Trophoblast cell (in vitro differentiated cells and primary cell): ENCODE results near the gene EFCAB13.
"Not testable (repeated sequence)": the region's sequence is repeated elsewhere in the genome, so short reads cannot be mapped to it uniquely, and the experiment has no call there.

Source experiments
- DNase-seq, 2 donors: peaks; one replicate each; pipeline ENCODE4 v3.0.0-alpha.2; 2016
- H2AFZ ChIP-seq: 2 replicates; pipeline ENCODE4 v1.6.1; 2013; ENCODE audit warnings: low read length, moderate library complexity, mild to moderate bottlenecking; ENCODE audit not compliant: insufficient read depth, poor library complexity
- H2AK5ac ChIP-seq: 2 replicates; pipeline ENCODE4 v1.6.1; 2013; ENCODE audit warnings: mild to moderate bottlenecking, low read length
- H2BK120ac ChIP-seq: 2 replicates; pipeline ENCODE4 v1.6.1; 2013; ENCODE audit warnings: low read length, mild to moderate bottlenecking, moderate library complexity; ENCODE audit not compliant: insufficient read depth, poor library complexity
- H2BK12ac ChIP-seq: 2 replicates; pipeline ENCODE4 v1.6.1; 2013; ENCODE audit warnings: mild to moderate bottlenecking, low read length, moderate library complexity
- H2BK5ac ChIP-seq: 2 replicates; pipeline ENCODE4 v1.6.1; 2013; ENCODE audit warnings: low read length, low read depth, moderate library complexity, mild to moderate bottlenecking; ENCODE audit not compliant: poor library complexity
- H3K14ac ChIP-seq: 2 replicates; pipeline ENCODE4 v1.6.1; 2013; ENCODE audit warnings: mild to moderate bottlenecking, low read length
- H3K18ac ChIP-seq: 2 replicates; pipeline ENCODE4 v1.6.1; 2013; ENCODE audit warnings: mild to moderate bottlenecking, low read length
- H3K23ac ChIP-seq: 2 replicates; pipeline ENCODE4 v1.6.1; 2013; ENCODE audit warnings: low read length
- H3K27ac ChIP-seq: 2 replicates; pipeline ENCODE4 v1.5.1; 2013; ENCODE audit warnings: low read depth, mild to moderate bottlenecking, inconsistent platforms, low read length, moderate library complexity
- H3K27me3 ChIP-seq: 2 replicates; pipeline ENCODE4 v1.6.1; 2013; ENCODE audit warnings: inconsistent platforms, mild to moderate bottlenecking, low read length, moderate library complexity; ENCODE audit not compliant: insufficient read depth
- H3K36me3 ChIP-seq, 2 experiments: 1 replicate in 1 of 2; 2 replicates in 1 of 2; pipeline ENCODE4 v1.6.1; 2013; ENCODE audit warnings: low read length in 2 of 2, mild to moderate bottlenecking in 2 of 2, moderate library complexity in 1 of 2; ENCODE audit not compliant: insufficient read depth in 2 of 2, control insufficient read depth in 1 of 2
- H3K4ac ChIP-seq: 2 replicates; pipeline ENCODE4 v1.6.1; 2013; ENCODE audit warnings: low read depth, mild to moderate bottlenecking, low read length, moderate library complexity
- H3K4me1 ChIP-seq, 2 experiments: 1 replicate in 1 of 2; 2 replicates in 1 of 2; pipeline ENCODE4 v1.6.1; 2013; ENCODE audit warnings: low read length in 2 of 2, mild to moderate bottlenecking in 2 of 2, moderate library complexity in 1 of 2; ENCODE audit not compliant: insufficient read depth in 2 of 2, control insufficient read depth in 1 of 2
- H3K4me2 ChIP-seq: 2 replicates; pipeline ENCODE4 v1.6.1; 2013; ENCODE audit warnings: inconsistent platforms, mild to moderate bottlenecking, low read length, moderate library complexity
- H3K4me3 ChIP-seq: 2 replicates; pipeline ENCODE4 v1.5.1; 2013; ENCODE audit warnings: mild to moderate bottlenecking, low read depth, low read length, inconsistent platforms
- H3K79me1 ChIP-seq: one replicate; pipeline ENCODE4 v1.6.1; 2013; ENCODE audit warnings: low read length
- H3K79me2 ChIP-seq: 2 replicates; pipeline ENCODE4 v1.6.1; 2013; ENCODE audit warnings: low read length, mild to moderate bottlenecking; ENCODE audit not compliant: control insufficient read depth, insufficient read depth, poor library complexity
- H3K9ac ChIP-seq: 2 replicates; pipeline ENCODE4 v1.6.1; 2013; ENCODE audit warnings: mild to moderate bottlenecking, low read length
- H3K9me3 ChIP-seq: 2 replicates; pipeline ENCODE4 v1.6.1; 2013; ENCODE audit warnings: low read depth, mild to moderate bottlenecking, control low read depth, inconsistent platforms, low read length; ENCODE audit not compliant: insufficient read depth
- H4K12ac ChIP-seq: 2 replicates; pipeline ENCODE4 v1.6.1; 2013; ENCODE audit warnings: low read depth, mild to moderate bottlenecking, low read length, moderate library complexity
- H4K8ac ChIP-seq: 2 replicates; pipeline ENCODE4 v1.6.1; 2013; ENCODE audit warnings: low read depth, mild to moderate bottlenecking, low read length, moderate library complexity
- H4K91ac ChIP-seq: one replicate; pipeline ENCODE4 v1.6.1; 2013; ENCODE audit warnings: low read depth, mild to moderate bottlenecking, low read length, moderate library complexity
- WGBS: extraction: QIAGEN DNeasy Blood & Tissue Kit; methylation state at CpG from one replicate; pipeline ENCODE4 v1.1.7; 2013; ENCODE audit warnings: missing lambda C conversion rate; ENCODE audit not compliant: insufficient read length, insufficient coverage; ENCODE audit errors: extremely low coverage; 5-methylcytosine and 5-hydroxymethylcytosine counted together

The EFCAB13 gene

GRCh38 chr17:47425233-47425632, 101.5 kb downstream of the EFCAB13 start:
- not testable (repeated sequence) for H2AFZ ChIP-seq, H4K91ac ChIP-seq, H3K4me2 ChIP-seq, H2BK120ac ChIP-seq, H3K4ac ChIP-seq, H2BK5ac ChIP-seq, H2BK12ac ChIP-seq, H4K12ac ChIP-seq, H3K14ac ChIP-seq, H3K36me3 ChIP-seq, DNase-seq, H2AK5ac ChIP-seq, H4K8ac ChIP-seq, H3K79me1 ChIP-seq, H3K9ac ChIP-seq, H3K27ac ChIP-seq, H3K4me3 ChIP-seq, H3K79me2 ChIP-seq, H3K23ac ChIP-seq, H3K9me3 ChIP-seq, H3K4me1 ChIP-seq, H3K18ac ChIP-seq
- peaks cover 11% of the 10 kb centered on the region for H3K27me3 ChIP-seq
- no CpG with 5 or more reads among the region's 3 CpGs for WGBS

GRCh38 chr17:47425887-47426635, 102.3 kb downstream of the EFCAB13 start:
- H3K9me3 ChIP-seq, H2AK5ac ChIP-seq, H3K4ac ChIP-seq, H4K91ac ChIP-seq, H3K27ac ChIP-seq, H3K4me3 ChIP-seq, H3K14ac ChIP-seq, H2BK12ac ChIP-seq, H2BK120ac ChIP-seq, H4K8ac ChIP-seq, H3K36me3 ChIP-seq, H3K18ac ChIP-seq, H3K4me1 ChIP-seq, H3K9ac ChIP-seq, DNase-seq, H3K79me2 ChIP-seq, H3K79me1 ChIP-seq, H2AFZ ChIP-seq, H2BK5ac ChIP-seq, H4K12ac ChIP-seq, H3K23ac ChIP-seq, H3K4me2 ChIP-seq: not testable (repeated sequence)
- WGBS, result no CpG with 5 or more reads among the region's 3 CpGs
- peaks cover 11% of the 10 kb centered on the region for H3K27me3 ChIP-seq

GRCh38 chr17:47427985-47428384, 104.2 kb downstream of the EFCAB13 start:
- Histone ChIP-seq H3K27ac (no peak overlapping the region), H3K36me3 (no peaks in the 10 kb centered on the region), H3K4me2 (no peak overlapping the region), H2AFZ (no peak overlapping the region), H3K79me1 (no peaks in the 10 kb centered on the region), H3K9ac (no peak overlapping the region), H2BK12ac (no peak overlapping the region), H2AK5ac (no peak overlapping the region), H3K79me2 (no peaks in the 10 kb centered on the region), H3K9me3 (no peaks in the 10 kb centered on the region), H3K14ac (no peak overlapping the region), H4K91ac (no peak overlapping the region), H4K12ac (no peak overlapping the region), H2BK120ac (no peak overlapping the region), H3K4ac (no peak overlapping the region), H2BK5ac (no peak overlapping the region), H3K4me3 (no peak overlapping the region), H3K23ac (no peak overlapping the region), H3K4me1 (peaks cover 5 to 8% of the 10 kb centered on the region in 2 experiments), H4K8ac (no peak overlapping the region), H3K18ac (no peak overlapping the region), H3K27me3 (peaks cover 11% of the 10 kb centered on the region)
- no peak for DNase-seq
- no CpG with 5 or more reads among the region's 2 CpGs for WGBS

GRCh38 chr17:47432240-47432639, 108.5 kb downstream of the EFCAB13 start:
- not testable (repeated sequence) for H3K36me3 ChIP-seq, H3K9ac ChIP-seq, H3K4ac ChIP-seq, H3K4me2 ChIP-seq, H3K14ac ChIP-seq, H3K4me3 ChIP-seq, H4K91ac ChIP-seq, H4K8ac ChIP-seq, H4K12ac ChIP-seq, DNase-seq, H3K9me3 ChIP-seq, H2BK120ac ChIP-seq, H3K27ac ChIP-seq, H2BK12ac ChIP-seq, H2BK5ac ChIP-seq, H3K79me2 ChIP-seq, H2AK5ac ChIP-seq, H3K4me1 ChIP-seq, H3K79me1 ChIP-seq, H3K18ac ChIP-seq, H2AFZ ChIP-seq, H3K27me3 ChIP-seq, H3K23ac ChIP-seq
- no CpG with 5 or more reads among the region's 9 CpGs for WGBS
